Astrocyte of the spinal cord (primary cell): ENCODE results near the gene SETD7.
A peak's percentile ranks its signal among the peaks of the same experiment; 100 is the strongest.

Experiments used
- DNase-seq: peaks from one replicate; pipeline ENCODE4 v3.0.0; 2011; ENCODE audit warnings: low read depth, low spot score
- H3K4me3 ChIP-seq: 2 replicates; pipeline ENCODE4 v1.5.1; 2011; ENCODE audit warnings: low read depth, mild to moderate bottlenecking, low read length, moderate library complexity
- CTCF ChIP-seq: IDR thresholded peaks from 2 replicates; pipeline ENCODE4 v1.5.1; 2012; ENCODE audit warnings: low read depth, mild to moderate bottlenecking, low read length, inconsistent platforms
- in situ Hi-C: cut with HindIII; loops from 2 replicates; pipeline ENCODE4 v1.10.0; 2017; ENCODE audit warnings: low sequenced_read_pairs

The SETD7 gene

GRCh38 chr4:139535871-139536234 is 20.2 kb downstream of the SETD7 start:
- DNase-seq: no peak
- in situ Hi-C loops: no loop called here
- H3K4me3 ChIP-seq: no peak overlapping the region
- TF ChIP-seq CTCF: no peak

DNA sequence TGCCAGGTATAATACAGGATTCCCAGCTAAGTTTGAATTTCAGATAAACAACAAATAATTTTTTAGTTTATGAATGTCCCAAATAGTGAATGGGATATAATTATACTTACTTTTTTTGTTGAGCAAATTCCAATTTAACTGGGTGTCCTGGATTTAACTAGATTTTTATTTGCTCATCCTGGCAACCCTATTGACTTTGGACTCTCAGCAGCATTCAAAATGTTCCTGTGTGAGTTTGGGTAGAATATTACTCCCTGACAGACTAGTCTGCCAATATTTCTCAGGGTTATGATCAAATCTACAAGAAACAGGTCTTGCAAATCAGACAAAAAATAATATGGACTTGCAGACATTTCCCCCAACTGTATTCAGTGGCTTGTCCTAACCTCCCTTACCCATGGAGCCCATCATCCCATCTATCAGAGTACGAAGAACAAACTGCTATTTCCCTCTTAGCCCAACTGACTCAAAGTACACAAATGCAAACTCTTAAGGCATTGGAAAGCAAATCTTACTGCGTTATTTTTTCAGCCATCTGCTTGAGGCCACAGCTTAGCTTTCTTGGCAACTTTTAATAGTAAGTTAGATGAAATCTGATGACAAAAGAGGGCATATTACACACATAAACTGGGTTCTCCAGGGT is 20.7 kb downstream of the SETD7 start:
- in situ Hi-C loops: no loop called here
- H3K4me3 ChIP-seq: no peak overlapping the region
- TF ChIP-seq CTCF: no peak
- DNase-seq: no peak

DNA sequence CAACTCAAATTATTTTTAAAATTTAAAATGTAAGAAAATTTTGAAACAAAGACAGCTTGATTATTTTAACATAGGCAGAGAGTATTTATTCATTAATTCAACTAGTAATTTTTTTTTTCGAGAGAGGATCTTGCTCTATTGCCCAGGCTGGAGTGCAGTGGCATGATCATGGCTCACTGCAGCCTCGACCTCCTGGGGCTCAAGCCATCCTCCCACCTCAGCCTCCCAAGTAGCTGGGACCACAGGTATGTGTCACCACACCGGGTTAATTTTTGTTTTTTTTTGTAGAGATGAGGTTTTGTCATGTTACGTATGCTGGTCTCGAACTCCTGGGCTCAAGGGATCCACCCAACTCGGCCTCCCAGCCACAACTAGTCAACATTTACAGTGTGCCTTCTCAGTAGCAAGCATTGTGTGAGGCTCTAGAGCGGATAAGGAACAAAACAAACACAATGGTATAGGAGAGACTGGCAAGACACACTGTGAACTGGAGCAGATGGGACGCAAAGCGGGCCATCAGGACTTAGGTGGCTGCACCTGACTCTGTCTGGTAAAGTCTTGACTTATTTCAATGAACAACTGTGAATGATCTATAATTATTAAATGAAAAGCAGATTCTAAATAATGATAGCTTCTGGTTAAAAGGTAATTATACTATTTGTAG is 21.6 kb downstream of the SETD7 start:
- in situ Hi-C loops: no loop called here
- H3K4me3 ChIP-seq: no peak overlapping the region
- no peak for TF ChIP-seq CTCF
- DNase-seq: no peak

DNA sequence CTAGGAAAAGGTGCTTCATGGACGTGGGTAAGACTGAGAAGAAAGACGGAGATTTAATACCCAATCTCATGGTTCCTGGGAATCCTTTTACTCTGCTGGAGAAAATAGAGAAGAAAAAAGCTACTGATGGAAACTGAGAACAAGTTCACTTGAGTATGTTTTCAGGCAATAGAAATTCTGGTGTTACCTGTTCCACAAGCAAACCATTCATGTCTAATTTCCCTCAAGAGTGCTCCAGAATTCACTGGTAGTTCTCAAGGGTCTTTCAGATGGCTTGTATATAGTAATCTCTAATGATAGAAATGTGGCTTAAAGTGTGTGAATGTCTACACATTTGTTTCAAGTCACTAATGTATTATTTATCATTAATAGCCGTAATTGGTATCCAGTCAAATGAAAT is 22.5 kb downstream of the SETD7 start:
- H3K4me3 ChIP-seq: no peak overlapping the region
- in situ Hi-C loops: no loop called here
- no peak for TF ChIP-seq CTCF

DNA sequence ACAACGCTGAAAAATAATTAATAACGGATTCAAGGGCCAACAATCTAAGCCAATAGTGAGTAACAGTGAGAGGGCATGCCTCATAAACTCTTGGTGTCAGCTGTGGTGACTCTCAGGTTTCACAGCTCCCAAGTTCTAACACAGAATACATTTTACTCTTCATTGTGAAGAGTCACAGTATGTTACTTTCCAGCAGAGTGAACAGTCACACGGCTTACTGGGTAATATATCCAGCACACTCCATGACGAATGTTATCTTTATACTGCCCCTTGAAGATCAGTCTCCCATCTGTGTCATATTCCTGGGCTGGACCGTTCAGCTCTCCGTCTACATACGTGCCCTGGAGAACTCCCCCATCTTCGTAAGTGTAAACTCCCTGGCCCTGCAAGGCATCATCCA is 23.1 kb downstream of the SETD7 start:
- DNase-seq: no peak
- in situ Hi-C loops: no loop called here

More for the DNA sequence above, 22.5 kb downstream of the SETD7 start:
- DNase-seq: no peak

DNA sequence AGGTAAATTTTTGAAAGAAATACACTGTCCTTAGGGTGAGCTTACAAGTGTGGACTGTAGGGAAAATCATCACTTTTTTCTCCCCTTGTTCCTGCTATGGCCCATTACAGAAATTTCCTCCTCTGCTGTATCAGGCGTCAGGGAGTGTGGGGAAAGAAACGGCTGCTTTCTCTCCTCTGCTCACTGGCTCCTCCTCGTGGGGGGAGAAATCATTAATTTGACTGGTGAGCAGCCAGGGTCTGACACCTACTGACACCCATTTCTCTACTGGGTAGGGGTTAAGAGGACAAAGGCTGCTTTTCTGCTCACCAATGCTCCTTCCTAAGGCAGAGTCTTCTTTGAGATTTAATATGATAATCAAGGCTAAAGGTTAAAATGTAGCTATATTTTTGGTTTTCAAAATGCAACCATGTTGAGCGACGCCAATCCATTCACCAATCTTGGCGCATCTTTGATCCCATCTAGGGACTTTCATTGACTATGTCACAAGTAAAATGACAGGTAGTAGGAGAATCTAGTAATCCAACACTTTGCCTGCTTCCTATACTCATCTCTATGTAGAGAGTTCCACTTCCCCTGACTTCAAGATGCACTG is 25.1 kb downstream of the SETD7 start:
- no peak overlapping the region for H3K4me3 ChIP-seq
- DNase-seq: no peak
- TF ChIP-seq CTCF: peak; percentile 68
- in situ Hi-C loops: no loop called here

More for the DNA sequence above, 23.1 kb downstream of the SETD7 start:
- no peak for TF ChIP-seq CTCF
- no peak overlapping the region for H3K4me3 ChIP-seq
